Endothelial cell (in vitro differentiated cells): Measurements from ENCODE around the gene LRRC49. TPM values are rescaled to one million over a fixed set of nuclear protein-coding genes. Genes with fewer than 3 reads are reported as not detected.

Source experiments
- DNase-seq: peaks from one replicate; pipeline ENCODE4 v3.0.0; 2021; ENCODE audit warnings: low spot score
- H3K27ac Mint-ChIP-seq: one replicate; pipeline ENCODE4 v1.8.0; 2021; ENCODE audit warnings: mixed read lengths, inconsistent platforms; ENCODE audit not compliant: unreplicated experiment
- H3K27me3 Mint-ChIP-seq: one replicate; pipeline ENCODE4 v1.8.0; 2021; ENCODE audit warnings: mild to moderate bottlenecking, moderate library complexity, mixed read lengths, inconsistent platforms; ENCODE audit not compliant: unreplicated experiment
- H3K36me3 Mint-ChIP-seq: one replicate; pipeline ENCODE4 v1.8.0; 2021; ENCODE audit warnings: mild to moderate bottlenecking, low read depth, mixed read lengths, inconsistent platforms; ENCODE audit not compliant: unreplicated experiment
- H3K4me1 Mint-ChIP-seq: one replicate; pipeline ENCODE4 v1.8.0; 2021; ENCODE audit warnings: mild to moderate bottlenecking, mixed read lengths, inconsistent platforms; ENCODE audit not compliant: unreplicated experiment
- H3K4me3 Mint-ChIP-seq: one replicate; pipeline ENCODE4 v1.8.0; 2021; ENCODE audit warnings: mild to moderate bottlenecking, mixed read lengths, inconsistent platforms; ENCODE audit not compliant: unreplicated experiment
- H3K9me3 Mint-ChIP-seq: one replicate; pipeline ENCODE4 v1.8.0; 2021; ENCODE audit warnings: mixed read lengths, inconsistent platforms; ENCODE audit not compliant: unreplicated experiment
- CTCF ChIP-seq: fragments of 200-600 bp; sonication (generic); IDR thresholded peaks from one replicate; pipeline ENCODE4 v1.5.0; 2021; ENCODE audit warnings: antibody characterized with exemption; ENCODE audit not compliant: unreplicated experiment
- total RNA-seq: library from RNA; stranded (reverse); fragmentation: NEBNext Ultra II Directional; extraction: Animal tissue kit (Norgen Biotek cat#: 25700); gene quantifications from one replicate; pipeline ENCODE4 v1.2.1, GENCODE V29; 2021; ENCODE audit not compliant: unreplicated experiment

Gene LRRC49
- total RNA-seq, 1 donor from 2014 or later = 4.2 TPM

GRCh38 chr15:71078506-71079207 lies 186.0 kb downstream of the LRRC49 start:
- TF ChIP-seq CTCF = no peak
- no peak for DNase-seq
- Mint-ChIP-seq H3K4me1 (no peaks in the 10 kb centered on the region), H3K4me3 (no peak overlapping the region), H3K36me3 (no peaks in the 10 kb centered on the region), H3K9me3 (no peaks in the 10 kb centered on the region), H3K27me3 (peaks cover 2% of the 10 kb centered on the region), H3K27ac (no peak overlapping the region)

GRCh38 chr15:71079208-71080044 lies 186.8 kb downstream of the LRRC49 start:
- H3K4me1 Mint-ChIP-seq = no peaks in the 10 kb centered on the region
- no peak for TF ChIP-seq CTCF
- H3K27me3 Mint-ChIP-seq = peaks cover 2% of the 10 kb centered on the region
- DNase-seq = no peak
- H3K4me3 Mint-ChIP-seq = no peak overlapping the region
- peak overlapping the region; percentile 25 for H3K27ac Mint-ChIP-seq
- H3K36me3 Mint-ChIP-seq = no peaks in the 10 kb centered on the region
- no peaks in the 10 kb centered on the region for H3K9me3 Mint-ChIP-seq

GRCh38 chr15:71080166-71080565 lies 187.5 kb downstream of the LRRC49 start:
- Mint-ChIP-seq H3K4me3 (no peak overlapping the region), H3K27ac (peak overlapping the region; percentile 25), H3K4me1 (no peaks in the 10 kb centered on the region), H3K36me3 (no peaks in the 10 kb centered on the region), H3K9me3 (no peaks in the 10 kb centered on the region), H3K27me3 (peaks cover 2% of the 10 kb centered on the region)
- no peak for DNase-seq
- TF ChIP-seq CTCF = no peak

GRCh38 chr15:71080705-71081104 lies 188.1 kb downstream of the LRRC49 start:
- peaks cover 2% of the 10 kb centered on the region for H3K27me3 Mint-ChIP-seq

More at GRCh38 chr15:71080705-71081104, 188.1 kb downstream of the LRRC49 start:
- Mint-ChIP-seq H3K9me3 (no peaks in the 10 kb centered on the region), H3K4me1 (no peaks in the 10 kb centered on the region), H3K27ac (no peak overlapping the region), H3K4me3 (no peak overlapping the region), H3K36me3 (no peaks in the 10 kb centered on the region)
- TF ChIP-seq CTCF = no peak
- no peak for DNase-seq
